Activated CD4-positive, alpha-beta T cell treated with anti-CD3 and anti-CD28 coated beads for 4 hours (primary cell): ENCODE data around the gene PPP4R2.
"Not testable (repeated sequence)": the region's sequence is repeated elsewhere in the genome, so short reads cannot be mapped to it uniquely, and the experiment has no call there.

Experiments
- DNase-seq, 2 donors: peaks; one replicate each; pipeline ENCODE4 v3.0.0-alpha.2; 2020

Gene PPP4R2

DNA sequence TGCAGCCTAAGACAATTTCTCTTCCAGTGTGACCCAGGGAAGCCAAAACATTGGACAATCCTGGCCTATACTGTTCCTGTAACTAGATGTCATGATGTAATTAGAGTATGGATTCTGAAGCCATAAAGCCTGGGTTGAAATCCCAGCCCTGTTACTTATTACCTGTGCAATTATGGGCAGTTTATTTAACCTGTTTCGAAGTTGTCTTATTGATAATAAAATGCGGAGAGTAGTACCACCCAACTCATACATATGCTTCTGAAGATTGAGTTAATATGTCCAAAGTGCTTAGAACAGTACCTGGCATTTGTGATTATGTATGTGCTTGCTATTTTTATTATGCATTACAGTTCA, 30.1 kb downstream of the PPP4R2 start:
- DNase-seq, result no peak

DNA sequence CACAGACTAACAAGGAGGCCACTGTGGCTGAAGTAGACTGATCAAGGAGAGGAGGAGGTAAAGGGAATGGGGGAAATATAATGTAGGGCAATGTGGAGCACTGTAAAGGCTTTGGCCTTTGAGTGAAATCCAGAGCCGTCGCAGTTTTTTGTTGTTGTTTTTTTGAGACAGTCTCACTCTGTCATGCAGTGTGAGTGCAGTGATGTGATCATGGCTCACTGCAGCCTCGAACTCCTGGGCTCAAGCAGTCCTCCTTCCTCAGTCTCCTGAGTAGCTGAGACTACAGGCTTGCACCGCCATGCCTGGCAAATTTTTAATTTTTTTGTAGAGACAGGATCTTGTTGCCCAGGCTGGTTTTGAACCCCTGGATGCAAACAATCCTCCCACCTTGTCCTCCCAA, 32.2 kb downstream of the PPP4R2 start:
- no peak for DNase-seq

DNA sequence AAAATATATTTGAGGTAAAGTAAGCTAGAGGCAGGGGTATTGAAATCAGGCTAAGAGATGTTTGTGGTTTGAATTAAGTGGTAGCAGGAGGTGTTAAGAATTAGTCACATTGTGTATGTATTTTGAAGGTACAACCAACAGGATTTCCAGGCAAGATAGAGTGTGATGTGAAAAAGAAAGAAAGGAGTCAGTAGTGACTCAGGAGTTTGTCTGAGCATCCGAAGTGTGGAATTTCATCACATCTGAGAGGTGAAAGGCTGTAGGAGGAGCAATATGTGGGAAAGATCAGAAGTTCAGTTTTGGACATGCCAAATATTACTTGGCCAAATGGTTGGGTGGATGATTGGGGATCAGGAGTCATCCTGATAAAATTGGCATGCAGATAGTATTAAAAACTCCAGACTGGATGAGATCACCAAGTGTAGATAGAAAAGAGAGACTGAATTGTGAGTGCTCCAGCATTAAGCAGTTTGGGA, 32.7 kb downstream of the PPP4R2 start:
- DNase-seq, result no peak

DNA sequence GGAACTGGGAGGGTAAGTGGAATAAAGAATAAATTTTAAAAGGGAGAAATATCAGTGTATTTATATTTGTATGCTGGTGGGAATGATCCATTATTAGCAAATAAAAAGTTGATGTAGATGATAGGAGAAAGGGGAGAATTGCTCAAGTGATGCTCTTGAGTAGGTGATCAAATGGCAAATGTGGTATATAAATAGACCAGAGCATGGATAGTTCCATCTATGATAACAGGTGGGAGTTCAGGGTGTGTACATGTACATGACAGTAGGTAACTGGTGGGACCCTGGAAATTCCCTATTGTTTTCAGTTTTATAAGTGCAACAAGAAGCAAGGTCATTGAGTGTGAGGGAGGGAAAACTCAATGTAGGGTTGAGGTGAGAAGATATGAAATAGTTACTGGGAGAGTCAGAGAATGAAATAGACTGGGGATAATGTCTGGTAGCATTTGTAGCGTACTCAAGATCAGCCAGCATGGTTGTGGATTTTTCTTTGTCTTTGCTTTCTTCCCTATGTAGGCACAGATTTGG, 33.5 kb downstream of the PPP4R2 start:
- no peak for DNase-seq

DNA sequence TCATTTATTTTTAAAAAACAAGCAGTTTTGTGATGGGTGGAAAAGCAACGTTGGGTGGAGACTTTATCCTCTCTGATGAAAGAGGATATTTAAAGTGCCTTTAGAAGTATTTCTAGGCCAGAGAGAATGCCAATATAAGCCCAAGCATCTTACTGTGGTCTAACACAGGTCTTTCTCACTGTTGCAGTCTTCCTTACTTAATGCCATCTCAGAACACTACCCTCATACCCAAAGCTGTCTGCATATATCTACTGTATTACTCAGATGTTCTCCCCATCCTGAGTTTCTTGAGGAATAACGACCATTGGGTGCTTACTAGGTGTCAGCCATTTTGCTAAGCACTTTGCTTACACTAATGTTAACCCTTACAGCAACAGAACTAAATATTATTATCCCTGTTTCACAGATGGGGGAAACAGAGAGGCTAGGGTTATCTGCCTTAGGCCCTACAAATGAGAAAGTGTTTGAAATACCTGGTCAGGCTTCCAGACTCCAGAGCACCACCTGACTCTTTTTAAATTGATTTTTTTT, 35.0 kb downstream of the PPP4R2 start:
- no peak for DNase-seq

DNA sequence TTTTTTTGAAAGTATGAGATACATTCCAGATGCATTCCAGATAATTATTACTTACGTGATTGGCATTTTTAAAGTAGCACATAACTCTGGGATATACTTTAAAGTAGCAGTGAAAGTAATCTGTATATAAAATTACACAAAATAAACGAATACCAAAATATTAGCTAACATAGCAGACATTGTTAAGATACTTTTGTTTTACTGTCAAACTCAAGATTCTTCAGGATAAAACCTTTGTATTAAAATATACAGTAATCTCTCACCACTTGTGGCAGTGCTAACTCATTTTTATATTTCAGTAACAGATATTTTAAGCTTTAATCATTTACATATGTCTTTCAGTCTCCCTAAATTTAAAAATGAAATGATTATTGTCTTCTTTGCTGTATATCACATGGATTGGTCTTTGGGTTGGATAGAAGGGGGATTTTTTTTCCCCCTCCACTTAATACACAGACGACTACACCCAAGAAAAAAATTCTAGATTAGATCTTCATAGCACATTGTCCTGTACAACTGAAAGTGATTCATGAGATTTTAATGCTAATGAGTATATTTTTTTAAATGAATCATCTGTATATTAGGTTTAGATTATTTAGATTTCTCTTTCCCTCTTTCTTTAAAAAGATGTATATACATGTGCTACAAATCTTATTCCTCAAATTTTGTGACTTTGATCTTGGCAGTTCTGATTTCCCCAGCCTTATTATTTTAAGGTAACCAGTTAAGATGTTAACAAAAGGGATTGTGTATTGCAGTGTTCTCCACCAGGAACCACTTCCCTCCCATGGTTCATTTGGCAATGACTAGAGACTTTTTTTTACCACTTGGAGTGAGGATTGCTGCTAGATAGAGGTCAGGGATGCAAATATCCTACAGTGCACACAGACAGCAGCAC, 40.3 kb downstream of the PPP4R2 start:
- DNase-seq, result no peak

DNA sequence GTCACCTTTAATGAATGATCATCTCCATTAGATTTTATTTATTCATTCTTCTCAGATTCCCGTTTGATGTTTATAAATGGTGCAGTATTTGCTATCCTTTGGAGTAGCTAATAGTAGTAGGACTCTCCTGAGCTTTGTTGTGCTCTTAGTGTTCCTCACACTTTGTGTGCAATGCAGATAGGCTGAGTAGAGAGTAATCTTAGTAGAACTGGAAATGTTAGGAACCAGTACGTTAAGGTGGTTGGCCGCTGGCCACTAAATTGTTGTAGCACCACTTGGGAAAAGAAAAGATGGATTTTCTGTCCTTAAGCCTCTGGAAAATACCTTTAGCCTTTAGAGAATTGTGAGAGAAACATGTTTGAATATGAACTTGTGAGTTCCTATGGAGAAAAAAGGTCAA, 44.9 kb downstream of the PPP4R2 start:
- DNase-seq, result no peak

DNA sequence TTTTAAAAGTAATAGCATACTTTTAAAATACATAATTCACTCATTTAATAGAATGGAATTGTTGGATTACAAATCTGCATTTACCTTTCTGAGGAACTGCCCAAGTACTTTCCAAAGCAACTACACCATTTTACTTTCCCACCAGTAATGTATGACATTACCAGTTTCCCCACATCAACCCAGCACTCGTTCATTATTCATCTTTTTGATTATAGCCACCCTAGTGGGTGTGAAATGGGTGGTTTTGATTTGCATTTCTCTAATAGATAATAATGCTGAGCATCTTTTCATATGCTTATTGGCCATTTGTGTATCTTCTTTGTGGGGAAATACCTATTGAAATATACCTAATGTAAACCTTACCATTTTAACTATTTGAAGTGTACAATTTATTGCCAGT, 46.8 kb downstream of the PPP4R2 start:
- DNase-seq, result no peak

DNA sequence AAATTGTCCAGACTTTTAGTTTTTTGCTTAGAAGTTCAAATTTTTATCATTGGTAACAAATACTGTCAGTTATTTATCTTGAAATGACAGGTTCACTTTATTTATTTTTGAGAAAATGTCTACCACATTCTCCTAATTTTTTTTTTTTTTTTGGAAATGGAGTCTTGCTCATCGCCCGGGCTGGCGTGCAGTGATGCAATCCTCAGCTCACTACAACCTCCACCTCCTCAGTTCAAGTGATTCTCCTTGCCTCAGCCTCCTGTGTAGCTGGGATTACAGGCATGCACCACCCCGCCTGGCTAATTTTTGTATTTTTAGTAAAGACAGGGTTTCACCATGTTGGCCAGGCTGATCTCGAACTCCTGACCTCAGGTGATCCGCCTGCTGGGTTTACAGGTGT, 48.8 kb downstream of the PPP4R2 start:
- no peak for DNase-seq

DNA sequence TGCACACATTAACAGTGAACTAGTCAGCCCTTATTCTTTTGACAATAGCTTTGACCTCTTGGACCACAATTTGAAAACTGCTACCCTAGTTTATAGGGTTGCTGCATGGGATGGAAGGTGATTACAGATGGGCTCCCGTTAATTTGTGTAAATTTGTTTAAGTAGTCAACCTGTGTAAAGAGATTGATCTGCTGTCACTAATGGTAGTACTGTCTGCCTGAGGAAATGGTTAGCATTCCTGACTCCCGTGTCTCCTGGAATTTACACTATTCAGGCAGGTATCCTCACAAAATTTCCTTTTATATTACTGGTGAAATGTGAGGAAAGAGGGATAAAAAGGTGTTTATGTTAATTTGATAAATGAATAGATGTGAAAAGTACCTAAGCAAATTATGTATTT, 49.6 kb downstream of the PPP4R2 start:
- no peak for DNase-seq

DNA sequence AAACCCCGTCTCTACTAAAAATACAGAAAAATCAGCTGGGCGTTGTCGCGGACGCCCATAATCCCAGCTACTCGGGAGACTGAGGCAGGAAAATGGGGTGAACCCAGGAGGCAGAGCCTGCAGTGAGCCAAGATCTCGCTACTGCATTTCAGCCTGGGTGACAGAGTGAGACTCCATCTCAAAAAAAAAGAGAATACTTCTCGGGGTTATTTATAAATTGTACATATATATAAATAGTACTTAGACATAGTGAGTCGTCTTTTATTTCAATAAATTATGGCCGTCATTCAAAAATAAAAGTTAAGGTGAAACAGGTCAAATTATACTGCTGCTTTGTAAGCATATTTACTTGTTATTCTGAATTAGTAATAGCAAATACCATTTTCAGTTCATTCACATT, 52.7 kb downstream of the PPP4R2 start:
- no peak for DNase-seq

DNA sequence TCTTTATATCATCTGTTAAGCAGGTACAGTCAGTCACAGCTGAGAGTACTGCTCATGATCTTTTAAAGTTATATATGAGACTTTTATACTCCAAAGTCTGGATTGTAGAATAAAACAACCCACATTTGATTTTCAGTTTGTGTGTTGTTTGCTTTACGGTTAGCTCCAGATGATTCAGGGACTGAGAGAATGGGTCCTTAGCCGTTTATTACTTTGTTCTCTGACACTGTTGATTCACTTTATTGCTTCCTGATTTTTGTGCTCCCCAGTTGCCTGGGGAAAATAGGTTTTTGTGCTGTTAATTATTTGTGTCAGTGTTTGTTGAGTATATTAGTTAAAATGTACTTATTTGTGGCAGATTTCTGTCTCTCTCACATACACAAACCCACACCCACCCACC, 56.2 kb downstream of the PPP4R2 start:
- DNase-seq, result no peak

DNA sequence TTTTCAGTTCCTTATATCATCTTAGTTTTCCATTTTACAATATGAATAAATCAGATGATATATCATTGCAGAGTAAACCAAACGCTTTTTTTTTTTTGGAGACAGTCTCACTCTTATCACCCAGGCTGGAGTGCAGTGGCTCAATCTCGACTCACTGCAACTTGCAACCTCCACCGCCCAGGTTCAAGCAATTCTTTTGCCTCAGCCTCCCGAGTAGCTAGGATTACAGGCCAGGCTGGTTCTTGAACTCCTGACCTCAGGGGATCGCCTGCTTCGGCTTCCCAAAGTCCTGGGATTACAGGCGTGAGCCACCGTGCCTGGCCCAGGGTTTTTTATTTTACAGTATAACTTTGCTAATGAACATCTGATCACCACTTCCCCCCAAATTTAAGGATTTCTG, 59.0 kb downstream of the PPP4R2 start:
- no peak for DNase-seq

DNA sequence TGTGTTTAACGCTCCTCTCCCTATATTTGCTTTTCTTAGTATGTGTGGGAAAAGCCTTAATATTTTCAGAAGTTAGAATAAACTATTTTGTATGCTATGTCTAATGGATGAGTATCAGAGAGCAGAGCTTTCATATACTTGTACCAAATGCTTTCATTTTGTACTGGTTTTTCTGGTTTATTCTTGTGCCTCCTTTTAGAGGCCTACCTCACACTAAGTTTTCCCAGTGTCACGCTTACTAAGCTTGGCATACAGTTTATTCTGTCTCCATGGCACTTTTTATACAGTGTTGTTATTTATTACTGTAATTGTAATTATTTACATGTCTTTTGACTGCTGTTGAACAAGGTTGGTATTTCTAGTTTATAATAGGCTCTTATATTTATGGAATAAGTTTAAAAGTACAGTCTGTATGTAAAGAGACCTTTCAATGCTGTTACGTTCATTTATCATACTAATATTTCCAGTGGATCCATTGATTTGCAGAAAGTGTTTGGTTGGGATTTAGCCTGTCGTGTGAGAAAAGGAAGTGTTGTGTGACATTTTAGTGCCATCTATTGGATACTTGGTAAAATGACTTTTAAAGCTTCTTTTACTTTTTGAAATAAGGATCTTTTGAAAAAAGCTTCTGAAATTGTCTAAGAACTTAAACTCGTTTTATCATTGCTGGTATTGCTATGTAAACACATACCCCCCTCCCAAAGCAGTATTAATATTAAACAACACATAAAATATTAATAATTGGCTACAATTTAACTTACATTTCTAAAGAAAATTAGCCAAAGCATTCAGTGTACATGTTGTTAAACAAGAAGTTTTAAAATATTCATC, 59.6 kb downstream of the PPP4R2 start:
- DNase-seq, result no peak

DNA sequence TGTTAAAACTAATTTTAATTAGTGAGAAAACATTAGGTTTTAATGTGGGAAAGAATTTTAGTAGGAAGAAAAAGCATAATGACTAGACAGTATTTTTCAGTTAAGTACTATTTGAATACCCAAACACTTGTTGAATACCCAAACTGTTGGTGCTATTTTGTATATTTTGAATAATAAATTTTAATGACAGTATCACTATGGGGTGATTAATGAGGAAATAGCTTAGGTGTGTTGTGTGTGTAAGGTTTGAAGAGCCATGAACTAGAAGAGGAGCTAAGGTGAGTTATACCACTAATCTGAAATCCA, 60.2 kb downstream of the PPP4R2 start:
- no peak for DNase-seq

DNA sequence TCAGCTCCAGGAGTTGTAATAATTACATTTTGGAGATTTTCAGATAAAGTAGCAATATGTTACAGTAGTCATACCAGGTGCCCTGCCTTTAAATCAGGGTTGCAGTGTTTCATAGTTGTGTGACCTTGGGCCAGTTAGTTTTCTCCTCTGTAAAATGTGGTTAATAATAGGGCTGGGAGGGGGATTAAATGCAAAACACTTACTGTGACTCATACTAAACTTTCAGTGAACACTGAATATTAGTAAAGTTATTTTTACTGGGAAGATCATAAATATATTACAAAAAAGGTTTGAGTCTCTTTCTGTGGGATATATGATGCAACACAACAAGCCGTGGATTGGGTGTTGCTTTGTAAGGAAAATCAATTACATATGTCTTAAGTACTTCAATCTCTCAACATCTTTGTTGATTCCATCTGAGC, 63.7 kb downstream of the PPP4R2 start:
- no peak for DNase-seq

DNA sequence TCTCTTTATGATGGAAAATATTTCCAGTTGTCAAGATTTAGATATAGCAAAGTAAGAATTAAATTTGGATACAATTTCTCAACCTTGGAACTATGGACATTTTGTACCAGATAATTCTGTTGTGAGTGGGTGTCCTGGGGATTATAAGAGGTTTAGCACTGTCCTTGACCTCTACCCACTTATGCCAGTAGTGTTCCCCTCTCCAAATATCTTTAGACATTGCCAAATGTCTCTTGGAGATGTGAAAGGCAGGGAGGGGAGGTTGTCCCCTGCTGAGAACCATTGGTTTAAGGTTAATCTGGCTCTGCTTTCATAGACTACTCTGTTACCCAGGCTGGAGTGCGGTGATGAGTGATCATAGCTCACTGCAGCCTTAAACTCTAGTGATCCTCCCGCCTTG, 64.8 kb downstream of the PPP4R2 start, which contains the start of gene EBLN2:
TSS of gene EBLN2 (plus strand) at position 244 of the 400 bp plus-strand sequence. CDS start 423 bp downstream, outside the sequence.
- DNase-seq, result no peak

DNA sequence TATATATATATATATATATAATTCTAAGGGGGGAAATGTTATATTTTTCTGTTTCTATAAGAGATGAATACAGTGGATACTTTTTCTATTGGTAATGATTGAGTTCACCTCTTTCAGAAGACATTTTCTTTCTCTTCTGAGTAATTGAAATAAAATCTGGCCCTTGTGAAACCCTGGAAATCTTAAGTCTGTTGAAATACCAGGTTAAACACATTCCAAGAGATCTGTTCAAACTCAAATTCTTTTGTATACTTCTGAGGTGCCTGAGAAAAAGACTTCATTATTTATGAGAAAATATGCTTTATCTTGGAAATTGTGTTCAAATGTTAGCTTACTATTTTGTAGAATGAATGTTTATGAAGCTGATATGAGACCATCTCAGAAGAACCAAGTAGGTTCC, 69.6 kb downstream of the PPP4R2 start:
- DNase-seq, result not testable (repeated sequence)

DNA sequence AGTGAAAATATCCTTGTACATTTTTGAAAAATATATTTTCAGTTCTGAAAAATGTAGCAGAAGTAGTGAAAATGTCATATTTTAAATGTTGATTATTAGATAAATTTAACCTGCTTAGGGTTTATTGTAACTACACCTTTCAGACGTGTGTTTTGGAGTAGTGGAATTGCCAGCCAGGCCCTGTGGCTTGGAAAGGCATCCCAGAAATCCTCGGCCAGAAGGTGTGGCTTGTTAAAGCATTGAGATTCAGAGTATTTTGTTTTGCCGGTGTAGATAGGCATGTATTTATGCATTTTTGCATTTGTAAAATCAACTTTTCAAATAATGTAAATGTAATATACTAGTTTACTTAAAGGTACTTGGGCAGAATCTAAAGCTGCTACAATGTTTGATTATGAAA, 71.8 kb downstream of the PPP4R2 start:
- DNase-seq, result no peak

DNA sequence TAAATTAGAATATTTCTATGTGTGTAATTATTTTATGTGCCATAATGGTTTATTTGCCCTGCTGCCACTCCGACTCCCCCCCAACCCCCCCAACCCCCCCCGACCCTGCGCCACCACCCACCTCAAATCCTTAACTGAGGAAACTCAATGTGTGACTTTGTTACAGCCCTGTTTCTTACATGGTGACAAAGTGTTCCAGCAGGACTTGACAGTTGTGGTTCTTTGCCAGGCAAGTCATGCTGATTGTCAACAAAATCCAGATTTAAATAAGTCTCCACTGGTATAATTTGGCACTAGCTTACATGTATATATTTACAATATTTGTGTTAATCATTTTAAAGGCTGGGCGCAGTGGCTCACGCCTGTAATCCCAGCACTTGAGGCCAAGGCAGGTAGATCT, 72.6 kb downstream of the PPP4R2 start:
- DNase-seq, result no peak

DNA sequence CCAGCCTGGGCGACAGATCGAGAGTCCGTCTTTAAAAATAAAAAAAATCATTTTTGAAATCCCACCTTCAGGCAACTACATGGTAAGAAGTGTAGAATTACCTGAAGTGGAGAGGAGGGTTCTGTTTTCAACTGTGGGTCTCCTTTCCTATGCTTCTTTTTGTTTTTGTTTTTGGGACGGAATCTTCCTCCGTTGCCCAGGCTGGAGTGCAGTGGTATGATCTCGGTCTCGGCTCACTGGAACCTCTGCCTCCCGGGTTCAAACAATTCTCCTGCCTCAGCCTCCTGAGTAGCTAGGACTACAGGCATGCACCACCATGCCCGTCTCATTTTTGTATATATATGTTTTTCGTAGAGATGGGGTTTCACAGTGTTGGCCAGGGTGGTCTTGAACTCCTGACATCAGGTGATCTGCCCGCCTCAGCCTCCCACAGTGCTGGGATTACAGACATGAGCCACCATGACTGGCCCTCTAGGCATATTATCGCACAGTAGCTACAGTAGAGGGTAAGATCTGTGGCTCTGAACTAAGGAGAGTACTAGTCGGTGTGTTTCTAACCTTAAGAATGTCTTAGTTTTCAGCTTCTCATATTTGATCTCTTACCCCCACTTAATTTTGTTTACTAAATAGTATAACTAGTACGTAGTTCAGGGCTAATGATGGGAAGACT, 73.3 kb downstream of the PPP4R2 start:
- DNase-seq, result no peak

DNA sequence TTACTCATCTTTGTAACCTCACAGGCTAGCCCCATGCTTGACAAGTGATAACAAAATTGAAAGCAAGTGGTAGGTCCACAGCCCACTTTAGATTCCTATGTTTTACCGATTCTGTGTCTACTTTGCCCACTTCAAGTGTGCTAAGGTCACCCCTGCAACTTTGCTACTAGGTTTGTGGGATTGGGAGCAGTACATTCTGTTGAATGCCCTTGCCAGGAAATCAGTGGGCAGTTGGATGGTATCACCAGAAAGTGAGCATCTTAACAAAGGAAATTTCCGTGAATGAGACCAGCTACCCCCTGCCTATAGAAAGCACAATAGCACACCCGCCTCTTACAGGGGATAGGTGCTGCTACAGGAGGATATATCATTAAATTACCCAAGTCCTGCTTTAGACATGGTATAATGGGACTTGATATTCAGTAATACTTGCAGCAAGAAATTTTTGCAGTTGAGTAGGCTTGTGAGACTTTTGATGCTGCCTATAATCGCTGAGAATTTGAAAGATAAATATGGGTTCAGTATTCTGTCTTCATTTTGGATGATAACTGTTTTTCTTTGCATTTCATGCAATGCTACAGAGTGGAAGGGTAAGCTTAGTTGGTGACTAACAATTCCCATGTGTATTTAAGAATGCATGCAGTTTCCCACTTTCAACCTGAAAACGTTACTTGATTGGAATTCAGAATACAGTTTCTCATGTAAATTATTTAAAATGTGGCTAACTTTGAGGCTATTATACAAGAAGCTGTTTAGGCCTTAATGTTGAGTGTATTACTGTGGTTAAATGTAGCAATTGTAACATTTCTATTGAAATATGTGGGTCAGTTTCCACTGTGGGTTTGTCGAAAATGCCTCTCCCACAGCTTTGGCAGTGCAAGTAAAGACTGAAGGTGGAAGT, 74.3 kb downstream of the PPP4R2 start:
- no peak for DNase-seq
